T follicular helper cell (primary cell): Measurements from ENCODE around the gene CLEC17A.

Experiments
- DNase-seq: peaks from one replicate; pipeline ENCODE4 v3.0.0-alpha.2; 2020; ENCODE audit warnings: low read depth

Gene CLEC17A

GRCh38 chr19:14654786-14655560, 72.1 kb downstream of the CLEC17A start:
- no peak for DNase-seq

GRCh38 chr19:14655726-14656125, 72.8 kb downstream of the CLEC17A start:
- no peak for DNase-seq

- no peak for DNase-seq
These were observed 77.1 kb downstream of the CLEC17A start for GRCh38 chr19:14659874-14660489.

DNA sequence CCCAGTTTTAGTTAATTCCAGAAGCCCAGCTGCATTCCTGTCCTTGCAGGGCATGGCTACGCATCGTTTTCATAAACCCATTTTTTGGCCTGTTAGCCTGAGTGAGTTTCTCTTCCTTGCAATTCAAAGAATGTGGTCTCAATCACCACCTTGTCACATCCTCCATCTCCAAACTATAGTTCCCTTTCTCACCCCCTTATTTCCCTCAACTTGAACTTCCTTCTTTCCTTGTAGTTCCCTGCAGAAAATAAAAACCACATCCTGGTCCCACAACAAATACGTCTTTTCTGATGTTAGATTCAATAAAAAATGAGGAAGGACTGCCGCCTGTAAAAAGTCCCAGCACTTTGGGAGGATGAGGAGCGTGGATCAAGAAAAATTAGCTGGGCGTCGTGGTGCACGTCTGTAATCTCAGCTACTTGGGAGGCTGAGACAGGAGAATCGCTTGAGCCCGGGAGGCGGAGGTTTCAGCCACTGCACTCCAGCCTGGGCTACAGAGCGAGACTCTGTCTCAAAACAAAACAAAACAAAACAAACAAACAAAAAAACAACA, 78.6 kb downstream of the CLEC17A start:
- no peak for DNase-seq
